CD4-positive, alpha-beta T cell (primary cell): ENCODE measurements around the gene ASB4. TPM values are rescaled to one million over a fixed set of nuclear protein-coding genes. Genes with fewer than 3 reads are reported as not detected.

Experiments
- ATAC-seq: fragments of 200-7000 bp; cut with Tn5 transposase; one replicate; pipeline ENCODE4 v1.10.0; 2022; ENCODE audit warnings: mild to moderate bottlenecking; ENCODE audit not compliant: poor library complexity
- CTCF ChIA-PET: fragments of 350-600 bp; sonication (Branson Sonifier 250); formaldehyde crosslinking; loops from one replicate; lab custom pipeline; 2021; ENCODE audit warnings: antibody characterized with exemption, inconsistent platforms; lab: Charles Lee
- POLR2A ChIA-PET: fragments of 350-600 bp; sonication (Branson Sonifier 250); formaldehyde crosslinking; loops from one replicate; lab custom pipeline; 2021; ENCODE audit warnings: antibody characterized with exemption, inconsistent platforms; lab: Charles Lee
- DNase-seq, 14 experiments: peaks; one replicate each; pipeline ENCODE4 v3.0.0-alpha.2; 2013 to 2020; ENCODE audit warnings: mixed read lengths in 2 of 14
- H3K27ac ChIP-seq, 2 donors: one replicate each; pipeline versions ENCODE4 v1.5.1 to v1.7.0; 2013; ENCODE audit warnings: low read length in 2 of 2, low read depth in 1 of 2, mild to moderate bottlenecking in 1 of 2
- H3K27me3 ChIP-seq, 2 experiments: 1 replicate in 1 of 2; 2 replicates in 1 of 2; pipeline versions ENCODE4 v1.6.1 to v1.7.0; 2013; ENCODE audit warnings: low read length in 2 of 2, control low read depth in 1 of 2, mild to moderate bottlenecking in 1 of 2, moderate library complexity in 1 of 2; ENCODE audit not compliant: insufficient read depth in 2 of 2, control insufficient read depth in 1 of 2
- H3K36me3 ChIP-seq: one replicate; pipeline ENCODE4 v1.6.1; 2013; ENCODE audit warnings: low read length, control low read depth; ENCODE audit not compliant: insufficient read depth
- H3K4me1 ChIP-seq: one replicate; pipeline ENCODE4 v1.6.1; 2013; ENCODE audit warnings: low read length, control low read depth; ENCODE audit not compliant: insufficient read depth
- H3K4me3 ChIP-seq: one replicate; pipeline ENCODE4 v1.5.1; 2013; ENCODE audit warnings: mild to moderate bottlenecking, low read length, moderate library complexity
- H3K9me3 ChIP-seq, 2 experiments: 1 replicate in 1 of 2; 2 replicates in 1 of 2; pipeline versions ENCODE4 v1.6.1 to v1.7.0; 2013; ENCODE audit warnings: low read length in 2 of 2, mild to moderate bottlenecking in 2 of 2, control low read depth in 1 of 2, moderate library complexity in 1 of 2; ENCODE audit not compliant: control insufficient read depth in 1 of 2, insufficient read depth in 1 of 2
- H3K27ac Mint-ChIP-seq: one replicate; pipeline ENCODE4 v1.8.0; 2020; ENCODE audit warnings: mixed read lengths
- H3K27me3 Mint-ChIP-seq: one replicate; pipeline ENCODE4 v1.8.0; 2021; ENCODE audit warnings: mixed read lengths
- H3K36me3 Mint-ChIP-seq: one replicate; pipeline ENCODE4 v1.8.0; 2021; ENCODE audit warnings: low read depth, mixed read lengths
- H3K4me1 Mint-ChIP-seq: one replicate; pipeline ENCODE4 v1.8.0; 2021; ENCODE audit warnings: low read depth, mixed read lengths
- H3K4me3 Mint-ChIP-seq: one replicate; pipeline ENCODE4 v1.8.0; 2020; ENCODE audit warnings: mild to moderate bottlenecking, mixed read lengths
- H3K9me3 Mint-ChIP-seq: one replicate; pipeline ENCODE4 v1.8.0; 2020; ENCODE audit warnings: mixed read lengths
- CTCF ChIP-seq: fragments of 200-600 bp; IDR thresholded peaks from one replicate; pipeline ENCODE4 v1.8.0; 2022; ENCODE audit warnings: antibody characterized with exemption, mild to moderate bottlenecking
- intact Hi-C, 2 experiments: fragments of 100-400 bp; cut with DNase I in 1 of 2; cut with micrococcal nuclease in 1 of 2; formaldehyde crosslinking; loops; one replicate each; pipeline versions ENCODE4 v1.15.1 to v1.9.0; 2023 to 2025; cut with DNase I, micrococcal nuclease
- total RNA-seq, 174 experiments: library from RNA in 2 of 174; stranded (reverse) in 2 of 174; gene quantifications; one replicate each; pipeline ENCODE4 v1.2.3 and lab custom pipeline; 2021 to 2026

The ASB4 gene
- total RNA-seq, 2 experiments from 2014 or later: not detected

DNA sequence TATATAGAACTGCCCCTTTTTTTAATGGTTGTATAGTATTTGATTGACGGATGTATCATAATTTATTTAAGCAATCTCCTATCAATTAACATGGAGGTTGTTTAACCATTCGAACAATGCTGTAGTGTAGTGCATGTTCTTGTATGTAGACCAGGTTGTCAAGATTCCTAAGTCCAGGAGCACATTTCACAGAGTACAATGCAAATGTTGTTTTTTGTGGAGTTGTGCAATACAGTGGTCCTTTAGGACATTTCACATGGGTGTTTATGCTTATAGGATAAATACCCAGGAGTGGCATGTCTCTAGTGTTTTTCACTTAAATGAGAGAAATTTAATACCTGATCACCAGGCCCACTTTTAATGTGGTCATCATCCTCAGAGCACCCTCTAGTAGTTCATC, 8.1 kb downstream of the ASB4 start:
- H3K4me1 ChIP-seq: no peaks in the 10 kb centered on the region
- CTCF ChIA-PET: no interaction called here
- H3K4me3 ChIP-seq: no peak overlapping the region
- H3K27ac ChIP-seq: no peak overlapping the region
- no peaks in the 10 kb centered on the region for H3K36me3 ChIP-seq
- Mint-ChIP-seq H3K27me3 (no peaks in the 10 kb centered on the region), H3K4me1 (no peaks in the 10 kb centered on the region), H3K27ac (no peak overlapping the region), H3K9me3 (no peaks in the 10 kb centered on the region), H3K36me3 (no peaks in the 10 kb centered on the region), H3K4me3 (no peak overlapping the region)
- no peak for ATAC-seq
- no peaks in the 10 kb centered on the region for H3K27me3 ChIP-seq
- POLR2A ChIA-PET: no interaction called here
- no peak for DNase-seq
- no peak for TF ChIP-seq CTCF
- intact Hi-C loops: no loop called here
- H3K9me3 ChIP-seq: no peaks in the 10 kb centered on the region

DNA sequence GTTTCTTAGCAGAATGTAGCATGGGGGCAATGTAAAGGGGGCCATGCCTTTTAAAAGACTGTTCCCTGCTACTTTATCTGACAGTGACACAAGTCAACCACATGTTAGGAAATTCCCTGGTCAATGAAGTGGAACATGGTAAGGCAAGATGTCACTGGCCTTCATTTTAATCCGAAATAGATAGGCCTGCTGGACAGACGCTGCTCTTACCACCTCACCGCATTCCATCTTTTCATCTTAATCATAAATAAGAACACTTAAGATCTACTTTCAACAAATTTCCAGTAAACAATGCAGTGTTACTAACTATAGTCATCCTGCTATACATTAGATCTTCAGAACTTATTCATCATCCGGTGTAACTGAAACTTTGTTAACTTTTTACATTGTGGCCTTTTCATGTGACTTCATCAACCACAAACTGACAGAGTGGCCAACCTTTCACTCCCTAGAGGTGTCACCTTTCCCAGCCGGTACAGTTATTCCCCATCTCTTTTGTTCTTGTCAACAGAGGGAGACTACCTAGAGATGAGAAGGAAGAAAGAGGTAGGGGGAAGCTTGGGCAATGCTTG, 15.6 kb downstream of the ASB4 start:
- H3K27me3 Mint-ChIP-seq: peaks cover 4% of the 10 kb centered on the region
- H3K4me1 Mint-ChIP-seq: peaks cover 20% of the 10 kb centered on the region
- no peaks in the 10 kb centered on the region for H3K27me3 ChIP-seq
- no peak for ATAC-seq
- no peak overlapping the region for H3K4me3 Mint-ChIP-seq
- ChIA-PET CTCF (no interaction called here), POLR2A (no interaction called here)
- no peaks in the 10 kb centered on the region for H3K36me3 Mint-ChIP-seq
- no peaks in the 10 kb centered on the region for H3K4me1 ChIP-seq
- TF ChIP-seq CTCF: no peak
- no peaks in the 10 kb centered on the region for H3K9me3 Mint-ChIP-seq
- no peak overlapping the region for H3K27ac ChIP-seq
- H3K27ac Mint-ChIP-seq: no peak overlapping the region
- no peak overlapping the region for H3K4me3 ChIP-seq
- intact Hi-C loops: no loop called here
- peak in 1 of 14 experiments; percentile 32 for DNase-seq
- no peaks in the 10 kb centered on the region for H3K36me3 ChIP-seq
- no peaks in the 10 kb centered on the region for H3K9me3 ChIP-seq

DNA sequence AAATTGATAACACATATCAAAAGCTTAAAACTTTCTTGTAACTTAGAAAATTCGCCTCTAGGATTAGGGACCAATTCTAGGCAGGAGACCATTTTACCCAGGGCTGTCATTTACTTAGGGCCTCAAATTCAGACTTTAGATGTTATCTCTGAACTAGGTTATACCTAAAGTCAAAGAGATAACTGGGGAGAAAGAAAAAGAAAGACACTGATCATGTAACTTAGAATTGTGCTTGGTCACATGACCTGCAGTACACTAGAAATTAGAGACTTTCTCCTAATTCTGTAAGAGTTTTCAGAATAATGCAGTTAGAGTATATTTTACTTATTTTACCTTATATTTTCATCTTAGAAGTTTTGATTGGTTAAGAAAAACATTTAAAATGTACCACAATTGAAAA, 16.7 kb downstream of the ASB4 start:
- no peak overlapping the region for H3K27ac Mint-ChIP-seq
- DNase-seq (no peak), ATAC-seq (no peak)
- H3K36me3 Mint-ChIP-seq: no peaks in the 10 kb centered on the region
- Histone ChIP-seq H3K4me3 (no peak overlapping the region), H3K36me3 (no peaks in the 10 kb centered on the region), H3K9me3 (no peaks in the 10 kb centered on the region), H3K27ac (no peak overlapping the region), H3K4me1 (no peaks in the 10 kb centered on the region), H3K27me3 (no peaks in the 10 kb centered on the region)
- ChIA-PET CTCF (no interaction called here), POLR2A (no interaction called here)
- H3K9me3 Mint-ChIP-seq: no peaks in the 10 kb centered on the region
- TF ChIP-seq CTCF: no peak
- H3K4me1 Mint-ChIP-seq: peaks cover 20% of the 10 kb centered on the region
- peaks cover 4% of the 10 kb centered on the region for H3K27me3 Mint-ChIP-seq
- H3K4me3 Mint-ChIP-seq: no peak overlapping the region
- intact Hi-C loops: no loop called here
